Stimulated activated naive B cell treated with anti-CD40 and anti-IgM and Interleukin-4, amounts not matched to agents 10 μg/mL and 1 μg/mL and 100 μg/mL, for 72 hours (primary cell): Measurements from ENCODE around the gene CPA4.

Experiments used
- ATAC-seq, 2 donors: fragments of 150-1000 bp; cut with Tn5 transposase; replicated peaks; 2 replicates each; pipeline ENCODE4 v1.10.0; 2021; ENCODE audit warnings: moderate library complexity in 1 of 2
- DNase-seq: peaks from one replicate; pipeline ENCODE4 v3.0.0; 2021
- H3K27ac Mint-ChIP-seq: one replicate; pipeline ENCODE4 v1.8.0; 2022; ENCODE audit warnings: mild to moderate bottlenecking, mixed read lengths
- H3K27me3 Mint-ChIP-seq, 2 donors: one replicate each; pipeline ENCODE4 v1.8.0; 2022; ENCODE audit warnings: mixed read lengths in 2 of 2
- H3K36me3 Mint-ChIP-seq, 2 donors: one replicate each; pipeline ENCODE4 v1.8.0; 2022; ENCODE audit warnings: mixed read lengths in 2 of 2, mild to moderate bottlenecking in 1 of 2
- H3K4me1 Mint-ChIP-seq, 2 donors: one replicate each; pipeline ENCODE4 v1.8.0; 2022; ENCODE audit warnings: mixed read lengths in 2 of 2, mild to moderate bottlenecking in 1 of 2
- H3K4me3 Mint-ChIP-seq, 2 donors: one replicate each; pipeline ENCODE4 v1.8.0; 2022; ENCODE audit warnings: mild to moderate bottlenecking in 2 of 2, mixed read lengths in 2 of 2, moderate library complexity in 1 of 2
- H3K9me3 Mint-ChIP-seq, 2 donors: one replicate each; pipeline ENCODE4 v1.8.0; 2022; ENCODE audit warnings: mixed read lengths in 2 of 2, mild to moderate bottlenecking in 1 of 2

CPA4 gene

GRCh38 chr7:130279906-130280305 lies 13.1 kb upstream of the CPA4 start:
- DNase-seq (no peak), ATAC-seq (no peak)
- H3K4me3 Mint-ChIP-seq = no peak overlapping the region
- H3K27me3 Mint-ChIP-seq = peaks cover 12 to 37% of the 10 kb centered on the region in 2 donors
- no peak overlapping the region for H3K27ac Mint-ChIP-seq
- no peaks in the 10 kb centered on the region for H3K4me1 Mint-ChIP-seq
- H3K36me3 Mint-ChIP-seq = no peaks in the 10 kb centered on the region
- no peaks in the 10 kb centered on the region for H3K9me3 Mint-ChIP-seq

- Mint-ChIP-seq H3K27me3 (peaks cover 5 to 34% of the 10 kb centered on the region in 2 donors), H3K4me3 (no peak overlapping the region), H3K27ac (no peak overlapping the region), H3K36me3 (no peaks in the 10 kb centered on the region), H3K4me1 (no peaks in the 10 kb centered on the region), H3K9me3 (no peaks in the 10 kb centered on the region)
- ATAC-seq = no peak
- DNase-seq = no peak
Observed at GRCh38 chr7:130281260-130281659, 11.7 kb upstream of the CPA4 start.

- no peak for ATAC-seq
- Mint-ChIP-seq H3K4me1 (no peaks in the 10 kb centered on the region), H3K27ac (no peak overlapping the region), H3K9me3 (peaks cover 0 to 2% of the 10 kb centered on the region in 2 donors), H3K4me3 (no peak overlapping the region), H3K27me3 (peaks cover 13 to 22% of the 10 kb centered on the region in 2 donors), H3K36me3 (no peaks in the 10 kb centered on the region)
- DNase-seq = no peak
Observed at GRCh38 chr7:130286881-130287280, 6.1 kb upstream of the CPA4 start.

- no peak overlapping the region for H3K4me3 Mint-ChIP-seq
- DNase-seq (no peak), ATAC-seq (no peak)
- peaks cover 0 to 2% of the 10 kb centered on the region in 2 donors for H3K9me3 Mint-ChIP-seq
- H3K36me3 Mint-ChIP-seq = no peaks in the 10 kb centered on the region
- H3K27me3 Mint-ChIP-seq = peaks cover 13 to 19% of the 10 kb centered on the region in 2 donors
- no peaks in the 10 kb centered on the region for H3K4me1 Mint-ChIP-seq
- no peak overlapping the region for H3K27ac Mint-ChIP-seq
Observed at GRCh38 chr7:130288168-130288567, 4.8 kb upstream of the CPA4 start.

- Mint-ChIP-seq H3K9me3 (peaks cover 0 to 2% of the 10 kb centered on the region in 2 donors), H3K27ac (no peak overlapping the region), H3K27me3 (peaks cover 13 to 14% of the 10 kb centered on the region in 2 donors), H3K36me3 (no peaks in the 10 kb centered on the region), H3K4me3 (no peak overlapping the region), H3K4me1 (no peaks in the 10 kb centered on the region)
- DNase-seq (no peak), ATAC-seq (no peak)
Observed at GRCh38 chr7:130288829-130289228, 4.1 kb upstream of the CPA4 start.

- ATAC-seq (no peak), DNase-seq (no peak)
- Mint-ChIP-seq H3K27ac (no peak overlapping the region), H3K4me3 (no peak overlapping the region), H3K9me3 (peaks cover 0 to 2% of the 10 kb centered on the region in 2 donors), H3K4me1 (no peaks in the 10 kb centered on the region), H3K36me3 (no peaks in the 10 kb centered on the region), H3K27me3 (peaks cover 8 to 13% of the 10 kb centered on the region in 2 donors)
Observed at GRCh38 chr7:130289478-130289877, 3.5 kb upstream of the CPA4 start.

GRCh38 chr7:130290745-130291144 lies 2.2 kb upstream of the CPA4 start:
- Mint-ChIP-seq H3K27ac (no peak overlapping the region), H3K4me1 (no peaks in the 10 kb centered on the region), H3K4me3 (no peak overlapping the region), H3K36me3 (no peaks in the 10 kb centered on the region), H3K9me3 (peaks cover 0 to 2% of the 10 kb centered on the region in 2 donors), H3K27me3 (peaks cover 8 to 15% of the 10 kb centered on the region in 2 donors)
- DNase-seq = no peak
- no peak for ATAC-seq

- Mint-ChIP-seq H3K27me3 (peaks cover 8 to 15% of the 10 kb centered on the region in 2 donors), H3K27ac (no peak overlapping the region), H3K36me3 (no peaks in the 10 kb centered on the region), H3K9me3 (peaks cover 0 to 2% of the 10 kb centered on the region in 2 donors), H3K4me3 (no peak overlapping the region), H3K4me1 (no peaks in the 10 kb centered on the region)
- ATAC-seq (no peak), DNase-seq (no peak)
Observed at GRCh38 chr7:130293521-130293920, 560 bp downstream of the CPA4 start.

- ATAC-seq = no peak
- DNase-seq = no peak
- peaks cover 5 to 15% of the 10 kb centered on the region in 2 donors for H3K27me3 Mint-ChIP-seq
Observed at GRCh38 chr7:130294314-130294713, 1.4 kb downstream of the CPA4 start.

GRCh38 chr7:130296221-130296951 lies 3.4 kb downstream of the CPA4 start:
- DNase-seq = no peak
- no peaks in the 10 kb centered on the region for H3K9me3 Mint-ChIP-seq
- no peak for ATAC-seq

More at GRCh38 chr7:130294314-130294713, 1.4 kb downstream of the CPA4 start:
- Mint-ChIP-seq H3K4me3 (no peak overlapping the region), H3K27ac (no peak overlapping the region), H3K36me3 (no peaks in the 10 kb centered on the region), H3K4me1 (no peaks in the 10 kb centered on the region), H3K9me3 (peaks cover 0 to 2% of the 10 kb centered on the region in 2 donors)

GRCh38 chr7:130297628-130298543 lies 4.9 kb downstream of the CPA4 start:
- peaks cover 5 to 10% of the 10 kb centered on the region in 2 donors for H3K27me3 Mint-ChIP-seq
- H3K36me3 Mint-ChIP-seq = no peaks in the 10 kb centered on the region
- DNase-seq = no peak
- H3K9me3 Mint-ChIP-seq = no peaks in the 10 kb centered on the region
- no peak for ATAC-seq
- no peak overlapping the region for H3K4me3 Mint-ChIP-seq
- H3K27ac Mint-ChIP-seq = no peak overlapping the region
- H3K4me1 Mint-ChIP-seq = no peaks in the 10 kb centered on the region

More at GRCh38 chr7:130296221-130296951, 3.4 kb downstream of the CPA4 start:
- Mint-ChIP-seq H3K27ac (no peak overlapping the region), H3K4me1 (no peaks in the 10 kb centered on the region), H3K27me3 (peaks cover 5 to 7% of the 10 kb centered on the region in 2 donors), H3K36me3 (no peaks in the 10 kb centered on the region), H3K4me3 (no peak overlapping the region)

GRCh38 chr7:130298544-130299326 lies 5.8 kb downstream of the CPA4 start:
- H3K27ac Mint-ChIP-seq = no peak overlapping the region
- H3K36me3 Mint-ChIP-seq = no peaks in the 10 kb centered on the region
- no peaks in the 10 kb centered on the region for H3K4me1 Mint-ChIP-seq
- DNase-seq (no peak), ATAC-seq (no peak)
- H3K9me3 Mint-ChIP-seq = no peaks in the 10 kb centered on the region
- H3K27me3 Mint-ChIP-seq = peaks cover 5 to 12% of the 10 kb centered on the region in 2 donors
- H3K4me3 Mint-ChIP-seq = no peak overlapping the region

GRCh38 chr7:130299866-130300265 lies 6.9 kb downstream of the CPA4 start:
- Mint-ChIP-seq H3K4me3 (no peak overlapping the region), H3K27me3 (peaks cover 6 to 11% of the 10 kb centered on the region in 2 donors), H3K36me3 (no peaks in the 10 kb centered on the region), H3K4me1 (no peaks in the 10 kb centered on the region), H3K9me3 (no peaks in the 10 kb centered on the region), H3K27ac (no peak overlapping the region)
- no peak for ATAC-seq
- no peak for DNase-seq

GRCh38 chr7:130301501-130302020 lies 8.6 kb downstream of the CPA4 start:
- Mint-ChIP-seq H3K9me3 (no peaks in the 10 kb centered on the region), H3K36me3 (no peaks in the 10 kb centered on the region)
- no peak for ATAC-seq

More at GRCh38 chr7:130301501-130302020, 8.6 kb downstream of the CPA4 start:
- DNase-seq = no peak
- Mint-ChIP-seq H3K27me3 (peaks cover 4 to 12% of the 10 kb centered on the region in 2 donors), H3K4me1 (no peaks in the 10 kb centered on the region), H3K4me3 (no peak overlapping the region), H3K27ac (no peak overlapping the region)
